Fibroblast of mammary gland (primary cell): Measurements from ENCODE around the gene OR2AP1.
"Not testable (repeated sequence)": the region's sequence is repeated elsewhere in the genome, so short reads cannot be mapped to it uniquely, and the experiment has no call there.

Experiments used
- DNase-seq: peaks from one replicate; pipeline ENCODE4 v3.0.0-alpha.2; 2010; ENCODE audit warnings: low read depth
- H3K4me3 ChIP-seq: 2 replicates; pipeline ENCODE4 v1.5.1; 2011; ENCODE audit warnings: low read depth, mild to moderate bottlenecking, low read length, moderate library complexity; ENCODE audit not compliant: control insufficient read depth
- TF ChIP-seq, protein P1 (sequence below): conservative IDR thresholded peaks from 2 replicates; pipeline ENCODE4 v1.5.1; 2011; ENCODE audit warnings: low read depth, low read length, inconsistent platforms; ENCODE audit not compliant: control insufficient read depth, insufficient read depth

Gene OR2AP1

DNA sequence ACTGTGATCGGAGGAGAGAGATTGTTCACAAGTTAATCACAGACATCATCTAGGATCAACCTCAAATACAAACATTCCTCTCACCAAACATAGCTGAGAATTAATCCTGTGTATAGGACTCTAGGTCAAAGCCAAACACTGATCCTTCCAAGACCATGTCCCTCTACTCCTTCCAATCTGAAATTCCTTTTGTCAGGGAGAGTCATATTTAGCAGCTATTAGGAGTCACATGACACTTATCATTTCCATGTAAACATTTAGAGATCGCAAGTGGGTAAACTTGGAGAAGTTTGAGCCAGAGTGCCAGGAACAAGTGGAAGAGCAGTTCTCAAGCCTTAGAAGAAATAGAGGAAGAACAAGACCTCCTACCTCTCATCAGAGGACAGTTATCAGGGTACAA lies 13.5 kb downstream of the OR2AP1 start:
- no peak for DNase-seq
- TF ChIP-seq, protein P1, sequence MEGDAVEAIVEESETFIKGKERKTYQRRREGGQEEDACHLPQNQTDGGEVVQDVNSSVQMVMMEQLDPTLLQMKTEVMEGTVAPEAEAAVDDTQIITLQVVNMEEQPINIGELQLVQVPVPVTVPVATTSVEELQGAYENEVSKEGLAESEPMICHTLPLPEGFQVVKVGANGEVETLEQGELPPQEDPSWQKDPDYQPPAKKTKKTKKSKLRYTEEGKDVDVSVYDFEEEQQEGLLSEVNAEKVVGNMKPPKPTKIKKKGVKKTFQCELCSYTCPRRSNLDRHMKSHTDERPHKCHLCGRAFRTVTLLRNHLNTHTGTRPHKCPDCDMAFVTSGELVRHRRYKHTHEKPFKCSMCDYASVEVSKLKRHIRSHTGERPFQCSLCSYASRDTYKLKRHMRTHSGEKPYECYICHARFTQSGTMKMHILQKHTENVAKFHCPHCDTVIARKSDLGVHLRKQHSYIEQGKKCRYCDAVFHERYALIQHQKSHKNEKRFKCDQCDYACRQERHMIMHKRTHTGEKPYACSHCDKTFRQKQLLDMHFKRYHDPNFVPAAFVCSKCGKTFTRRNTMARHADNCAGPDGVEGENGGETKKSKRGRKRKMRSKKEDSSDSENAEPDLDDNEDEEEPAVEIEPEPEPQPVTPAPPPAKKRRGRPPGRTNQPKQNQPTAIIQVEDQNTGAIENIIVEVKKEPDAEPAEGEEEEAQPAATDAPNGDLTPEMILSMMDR, result no peak
- H3K4me3 ChIP-seq, result no peak overlapping the region

DNA sequence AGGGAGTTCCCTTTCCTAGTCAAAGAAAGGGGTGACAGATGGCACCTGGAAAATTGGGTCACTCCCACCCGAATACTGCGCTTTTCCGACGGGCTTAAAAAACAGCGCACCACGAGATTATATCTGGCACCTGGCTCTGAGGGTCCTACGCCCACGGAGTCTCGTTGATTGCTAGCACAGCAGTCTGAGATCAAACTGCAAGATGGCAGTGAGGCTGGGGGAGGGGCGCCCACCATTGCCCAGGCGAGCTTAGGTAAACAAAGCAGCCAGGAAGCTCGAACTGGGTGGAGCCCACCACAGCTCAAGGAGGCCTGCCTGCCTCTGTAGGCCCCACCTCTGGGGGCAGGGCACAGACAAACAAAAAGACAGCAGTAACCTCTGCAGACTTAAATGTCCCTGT lies 17.9 kb downstream of the OR2AP1 start:
- H3K4me3 ChIP-seq, DNase-seq: not testable (repeated sequence)

DNA sequence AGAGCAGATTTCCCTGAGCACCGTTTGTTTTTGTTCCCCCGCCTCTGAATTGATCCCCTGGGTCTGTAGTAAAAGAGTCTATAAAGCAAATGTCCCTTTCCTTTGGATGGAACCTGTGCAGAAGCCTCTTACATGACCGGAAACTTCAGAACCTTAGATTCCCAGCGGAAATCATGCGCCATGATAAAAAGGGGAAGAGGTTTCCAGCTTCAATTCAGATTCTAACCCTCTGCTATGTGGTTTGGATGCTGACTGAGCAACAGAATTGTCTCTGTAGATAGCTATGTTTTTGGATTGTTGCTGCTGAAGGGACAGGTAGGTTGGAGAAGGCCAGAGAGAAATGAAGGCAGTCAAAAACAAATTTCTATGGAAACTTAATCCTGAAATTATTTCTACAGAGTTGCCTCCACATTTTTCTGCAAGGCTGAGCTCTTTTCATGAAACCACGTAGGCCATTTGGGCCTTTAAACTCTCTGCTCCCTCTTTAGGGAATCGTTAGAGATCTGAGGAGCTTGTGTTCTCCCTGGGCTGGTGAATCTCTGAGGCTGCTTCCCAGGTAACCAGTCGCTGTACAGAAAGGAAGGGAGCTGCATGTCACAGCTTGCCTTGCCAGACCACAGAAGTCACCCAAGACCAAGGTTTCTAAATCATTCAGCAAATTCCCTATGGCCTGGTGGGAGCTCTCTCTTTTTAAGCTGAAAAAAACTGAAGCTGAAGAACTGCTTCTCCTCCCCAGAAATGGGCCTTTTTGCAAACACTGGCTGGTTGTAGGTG lies 35.7 kb downstream of the OR2AP1 start:
- DNase-seq, result no peak
- TF ChIP-seq, protein P1, result no peak
- no peak overlapping the region for H3K4me3 ChIP-seq

DNA sequence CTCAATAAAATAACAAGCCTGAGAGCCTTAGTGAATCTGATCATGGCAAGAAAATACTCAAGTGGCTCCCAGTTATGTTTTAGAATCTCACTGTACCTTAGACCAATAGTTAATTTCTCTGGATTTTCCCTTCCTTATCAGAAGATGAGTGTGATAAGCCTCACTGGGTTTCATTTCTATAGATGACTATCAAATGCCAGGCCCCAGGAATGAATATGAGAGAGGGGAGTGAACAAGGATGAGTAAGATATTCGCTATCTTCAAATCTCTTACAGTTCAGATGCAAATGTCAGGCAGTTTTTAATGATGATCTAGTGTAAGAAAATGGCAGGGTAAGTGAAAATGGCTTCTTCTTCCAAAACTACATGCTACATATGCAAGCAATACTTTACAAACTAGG lies 38.3 kb downstream of the OR2AP1 start:
- H3K4me3 ChIP-seq, result no peak overlapping the region
- TF ChIP-seq, protein P1, result no peak
- DNase-seq, result no peak

DNA sequence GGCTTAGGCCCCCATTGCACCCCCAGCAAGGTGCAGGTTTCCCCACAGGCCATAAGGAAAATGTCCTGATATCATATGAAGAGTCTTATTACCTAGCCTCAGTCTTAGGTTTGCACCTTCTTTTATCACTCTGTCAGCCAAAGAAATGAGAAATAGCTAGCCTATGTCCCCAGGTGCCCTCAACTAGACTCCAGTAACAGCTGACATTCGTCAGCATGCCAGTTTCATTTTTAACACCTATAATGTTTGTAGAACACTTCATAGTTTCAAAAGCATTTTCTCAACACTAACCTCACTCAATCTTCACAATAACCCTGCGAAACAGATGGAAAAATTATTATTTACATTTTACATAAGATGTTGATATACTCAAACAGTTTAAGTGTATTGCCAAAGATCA lies 40.4 kb downstream of the OR2AP1 start:
- no peak overlapping the region for H3K4me3 ChIP-seq
- TF ChIP-seq, protein P1, result no peak
- no peak for DNase-seq

DNA sequence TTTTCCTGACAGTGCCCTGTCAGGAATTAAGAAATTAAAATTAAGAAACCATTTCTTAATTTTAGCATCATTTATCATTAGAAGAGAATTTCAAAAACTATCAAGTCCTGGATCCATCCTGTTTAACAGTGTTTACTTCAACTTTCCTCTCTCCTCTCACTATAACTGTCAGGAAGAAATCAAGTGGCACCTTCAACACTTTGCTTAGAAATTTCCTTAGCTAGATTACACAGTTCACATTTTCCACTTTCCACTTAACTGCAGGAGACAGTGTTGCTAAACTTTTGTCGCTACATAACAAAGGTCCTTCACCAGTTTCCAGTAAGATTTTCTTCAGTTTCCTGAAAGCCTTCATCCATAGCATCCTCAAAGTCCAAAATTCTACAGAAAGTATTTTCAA lies 42.5 kb downstream of the OR2AP1 start:
- H3K4me3 ChIP-seq, result no peak overlapping the region
- TF ChIP-seq, protein P1, result no peak
- no peak for DNase-seq

DNA sequence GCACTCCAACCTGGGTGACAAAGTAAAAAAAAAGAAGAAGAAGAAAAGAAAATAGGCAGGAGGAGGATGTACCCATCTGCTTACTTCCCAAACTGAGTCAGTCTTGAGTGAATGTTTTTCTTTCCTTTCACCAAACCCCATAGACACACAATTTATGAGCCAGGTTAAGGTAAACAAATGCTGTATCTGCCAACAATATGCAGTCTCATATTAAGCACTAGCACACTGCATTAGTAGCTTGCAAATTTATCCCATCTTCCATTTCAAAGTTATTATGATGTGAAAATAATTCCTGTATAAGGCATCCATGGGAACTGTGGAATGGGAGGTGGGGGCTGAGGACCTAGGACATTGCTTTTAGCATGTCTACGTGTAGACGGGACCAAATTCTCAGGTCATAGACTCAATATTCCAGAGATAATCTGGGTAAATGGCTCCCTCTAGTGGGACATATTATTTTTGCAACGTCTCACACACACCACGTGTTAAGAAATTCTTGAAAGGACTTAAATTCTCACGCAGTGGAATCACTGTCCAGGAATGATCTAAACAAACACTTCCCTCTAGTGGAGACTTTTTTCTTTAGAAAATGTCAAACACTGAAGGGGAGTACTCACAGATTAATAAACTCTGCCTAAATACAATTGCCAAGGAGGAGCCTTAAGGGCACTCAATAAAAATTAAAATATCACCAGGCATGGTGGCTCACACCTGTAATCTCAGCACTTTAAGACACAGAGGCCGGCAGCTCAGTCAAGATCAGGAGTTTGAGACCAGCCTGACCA lies 47.3 kb downstream of the OR2AP1 start:
- no peak overlapping the region for H3K4me3 ChIP-seq
- DNase-seq, result peak; percentile 93
- TF ChIP-seq, protein P1, result peak; percentile 76
